GM19035 (cell line): ENCODE results near the gene GPBAR1.

ENCODE experiments used
- ATAC-seq: cut with Tn5 transposase; IDR thresholded peaks from one replicate; pipeline ENCODE4 v1.9.1; 2021; ENCODE audit not compliant: unreplicated experiment

GPBAR1 gene

GRCh38 chr2:218260742-218261422 lies at the start of gene GPBAR1:
Gene GPBAR1 (plus strand): TSS chr2:218261015. CDS start chr2:218262725, 1,710 bp downstream.
- no peak for ATAC-seq

- ATAC-seq, result no peak
Observed at GRCh38 chr2:218214116-218214515, 46.7 kb upstream of the GPBAR1 start.

- no peak for ATAC-seq
Observed at GRCh38 chr2:218216336-218216673, 44.5 kb upstream of the GPBAR1 start.

GRCh38 chr2:218216674-218217359 lies 44.0 kb upstream of the GPBAR1 start, which contains the start of gene ARPC2:
Gene ARPC2 (plus strand): TSS chr2:218217189. CDS start chr2:218217471, 282 bp downstream.
- peak; percentile 70 for ATAC-seq

GRCh38 chr2:218217360-218218267 lies 43.2 kb upstream of the GPBAR1 start:
- peak; percentile 38 for ATAC-seq

GRCh38 chr2:218218268-218219185 lies 42.3 kb upstream of the GPBAR1 start:
- ATAC-seq, result peak; percentile 42

- no peak for ATAC-seq
Observed at GRCh38 chr2:218219934-218220333, 40.9 kb upstream of the GPBAR1 start.

GRCh38 chr2:218221000-218221399 lies 39.8 kb upstream of the GPBAR1 start:
- no peak for ATAC-seq

GRCh38 chr2:218223046-218223445 lies 37.8 kb upstream of the GPBAR1 start:
- ATAC-seq, result no peak

GRCh38 chr2:218224186-218224585 lies 36.6 kb upstream of the GPBAR1 start:
- no peak for ATAC-seq

GRCh38 chr2:218226903-218227302 lies 33.9 kb upstream of the GPBAR1 start:
- ATAC-seq, result no peak

- no peak for ATAC-seq
Observed at GRCh38 chr2:218228366-218229090, 32.3 kb upstream of the GPBAR1 start.

GRCh38 chr2:218229239-218229638 lies 31.6 kb upstream of the GPBAR1 start:
- ATAC-seq, result peak; percentile 81

- no peak for ATAC-seq
Observed at GRCh38 chr2:218229851-218230250, 31.0 kb upstream of the GPBAR1 start.

GRCh38 chr2:218230882-218231281 lies 29.9 kb upstream of the GPBAR1 start:
- peak; percentile 45 for ATAC-seq

GRCh38 chr2:218233543-218233942 lies 27.3 kb upstream of the GPBAR1 start:
- no peak for ATAC-seq

- no peak for ATAC-seq
Observed at GRCh38 chr2:218234521-218234920, 26.3 kb upstream of the GPBAR1 start.

GRCh38 chr2:218235017-218235416 lies 25.8 kb upstream of the GPBAR1 start:
- ATAC-seq, result no peak

GRCh38 chr2:218236829-218237228 lies 24.0 kb upstream of the GPBAR1 start:
- no peak for ATAC-seq

- no peak for ATAC-seq
Observed at GRCh38 chr2:218238887-218239286, 21.9 kb upstream of the GPBAR1 start.
